T-helper 22 cell (primary cell): ENCODE measurements around the gene ZNF618.

Experiments used
- DNase-seq: peaks from one replicate; pipeline ENCODE4 v3.0.0-alpha.2; 2020; ENCODE audit warnings: low read depth

ZNF618 gene

DNA sequence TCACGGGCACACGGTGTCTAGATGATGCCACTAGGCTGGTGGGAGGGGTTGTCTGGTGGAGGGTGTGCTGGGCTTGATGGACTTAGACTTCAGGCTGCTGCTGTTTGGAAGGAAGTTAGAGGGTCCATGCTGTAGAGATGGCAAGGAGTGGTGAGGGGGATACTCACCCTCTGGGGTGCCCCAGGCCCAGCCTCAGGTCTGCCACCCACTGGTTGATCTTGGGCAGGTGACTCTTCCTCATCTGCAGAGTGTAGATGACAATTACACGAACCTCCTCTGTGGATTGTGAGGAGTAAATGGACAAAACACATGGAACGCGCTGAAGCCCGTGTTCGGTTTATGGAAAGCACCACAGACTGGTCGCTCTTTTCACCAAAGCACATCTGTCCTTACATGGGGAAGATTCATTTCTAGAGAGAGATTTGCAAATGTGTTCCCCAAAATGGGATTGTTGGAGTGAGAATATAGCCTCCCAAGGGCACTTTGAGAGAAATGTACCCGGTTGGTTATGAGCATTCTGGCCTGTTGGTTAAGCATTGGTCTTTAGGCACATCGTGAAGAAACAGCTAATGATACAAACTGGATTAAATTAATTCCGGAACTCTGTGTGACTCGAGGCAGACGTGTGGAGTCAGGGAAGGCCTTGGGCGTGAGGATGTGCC is 58.2 kb downstream of the ZNF618 start:
- no peak for DNase-seq

DNA sequence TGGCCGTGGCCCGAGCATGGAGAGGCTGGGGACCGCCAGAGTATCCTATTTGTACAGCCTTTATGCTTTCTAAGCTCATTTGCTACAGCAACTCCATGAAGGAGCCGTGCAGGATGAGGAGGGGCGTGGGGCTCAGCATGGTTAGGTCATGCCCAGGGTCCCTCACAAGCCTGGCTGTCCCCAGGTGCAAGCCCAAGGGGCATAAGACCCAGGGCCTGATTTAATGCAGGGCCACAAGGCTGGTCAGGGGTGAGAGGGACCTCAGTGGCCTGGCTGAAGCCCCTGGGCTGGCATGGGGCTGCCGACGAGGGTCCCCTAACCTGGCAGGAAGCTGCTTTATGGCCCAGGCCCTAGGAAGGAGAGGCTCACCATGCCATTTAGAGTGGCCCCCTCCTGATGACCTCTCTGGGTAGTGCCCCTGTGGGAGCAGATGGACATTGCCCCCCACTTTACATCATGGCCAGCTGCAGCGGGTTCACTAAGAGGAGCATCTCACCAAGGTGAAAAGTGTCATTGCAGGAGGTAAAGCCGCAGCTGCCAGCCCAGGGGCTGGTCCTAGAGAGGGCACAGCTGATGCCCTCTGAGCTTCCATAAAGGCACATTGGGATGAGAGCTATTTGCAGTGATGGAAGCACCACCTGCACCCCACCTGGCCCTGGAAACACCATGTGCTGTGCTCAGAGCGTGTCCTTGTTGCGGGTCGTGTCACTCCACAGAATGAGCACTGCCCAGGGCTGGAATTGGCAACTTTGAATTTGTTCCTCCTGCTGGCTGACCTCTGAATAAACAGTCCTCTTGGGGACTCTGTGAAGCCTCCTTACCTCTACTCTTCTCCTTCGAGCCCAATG is 58.9 kb downstream of the ZNF618 start:
- DNase-seq: no peak

DNA sequence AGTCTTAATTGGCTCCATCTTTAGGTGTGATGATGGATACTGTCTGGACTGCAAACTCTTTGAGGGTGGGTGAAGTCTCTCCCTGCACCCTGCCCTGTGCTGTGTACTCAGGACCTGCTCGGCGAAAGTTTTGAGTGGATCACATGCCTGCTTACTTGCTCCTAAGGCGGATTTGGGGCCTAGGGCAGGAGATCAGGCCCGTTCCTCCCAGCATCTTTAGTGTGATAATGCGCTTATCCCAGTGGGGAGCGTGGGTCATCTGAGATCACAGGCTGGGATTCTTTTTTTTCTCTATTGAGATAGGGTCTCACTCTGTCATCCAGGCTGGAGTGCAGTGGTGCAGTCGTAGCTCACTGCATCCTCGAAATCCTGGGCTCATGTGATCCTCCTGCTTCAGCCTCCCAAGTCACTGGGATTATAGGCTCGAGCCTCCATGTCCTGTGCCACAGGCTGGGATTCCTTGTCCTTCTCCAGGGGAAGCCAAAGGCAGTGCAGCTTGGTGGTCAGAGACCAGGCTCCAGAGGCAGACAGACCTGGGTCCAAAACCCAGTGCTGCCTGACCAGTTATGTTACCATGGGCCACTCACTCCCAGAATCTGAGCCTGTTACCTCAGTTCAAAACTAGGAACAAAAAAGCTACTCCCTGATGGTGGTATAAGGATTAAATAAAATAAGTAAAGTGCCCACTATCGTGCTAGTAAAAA is 59.7 kb downstream of the ZNF618 start:
- no peak for DNase-seq

DNA sequence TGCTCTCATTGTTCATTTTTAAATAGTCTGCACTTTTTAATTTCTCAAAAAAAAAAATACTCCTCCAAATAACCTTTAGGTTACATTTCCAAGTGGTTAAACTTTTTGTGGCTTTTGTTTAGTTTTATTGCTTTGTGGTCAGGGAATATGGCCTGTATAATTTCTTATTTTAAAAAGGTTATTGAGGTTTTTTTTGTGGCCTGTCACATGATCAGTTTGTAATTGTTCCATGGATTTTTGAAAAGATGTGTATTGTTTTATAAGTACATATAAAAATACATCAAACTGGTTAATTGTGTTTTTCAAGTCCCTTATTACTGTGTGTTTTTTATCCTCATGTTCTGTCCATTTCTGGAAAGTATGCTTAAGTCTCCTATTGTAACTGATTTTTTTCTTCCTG is 64.0 kb downstream of the ZNF618 start:
- DNase-seq: no peak

DNA sequence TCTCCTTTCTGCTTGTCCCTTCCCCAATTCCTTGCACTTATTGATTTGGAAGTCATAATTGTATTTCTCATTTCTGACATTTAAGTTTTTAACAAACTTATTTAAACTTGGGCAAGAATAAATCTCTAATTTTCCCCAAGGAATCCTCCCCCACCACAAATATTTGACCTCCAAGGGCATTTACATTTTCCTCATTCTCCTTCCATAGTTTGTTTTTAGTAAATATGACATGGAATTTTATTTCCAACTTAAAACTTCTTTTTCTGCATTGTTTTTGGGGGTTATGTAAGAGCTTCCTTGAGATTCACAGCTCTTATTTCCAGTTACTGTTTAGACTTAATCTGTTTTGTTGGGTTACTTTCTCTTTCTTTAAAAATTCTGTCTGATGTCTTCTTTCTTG is 64.9 kb downstream of the ZNF618 start:
- no peak for DNase-seq

DNA sequence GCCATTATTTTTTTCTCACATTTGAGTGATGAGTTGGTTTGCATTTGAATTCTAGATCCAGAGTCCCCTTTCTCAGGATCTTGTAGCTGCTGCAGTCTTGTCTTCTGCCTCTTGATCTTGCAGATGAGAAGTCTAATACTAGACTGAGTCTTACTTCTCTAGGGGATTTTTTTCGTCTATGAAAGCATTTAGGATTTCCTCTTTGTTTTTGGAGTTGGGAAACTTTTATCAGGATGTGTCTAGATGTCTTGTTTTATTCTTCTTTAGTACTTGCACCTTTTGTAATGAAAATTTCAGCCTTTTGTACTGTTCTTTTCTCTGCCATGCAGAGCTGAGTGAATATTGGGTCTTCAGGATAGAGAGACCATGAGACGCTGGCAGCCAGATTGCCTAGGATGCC is 65.4 kb downstream of the ZNF618 start:
- no peak for DNase-seq

DNA sequence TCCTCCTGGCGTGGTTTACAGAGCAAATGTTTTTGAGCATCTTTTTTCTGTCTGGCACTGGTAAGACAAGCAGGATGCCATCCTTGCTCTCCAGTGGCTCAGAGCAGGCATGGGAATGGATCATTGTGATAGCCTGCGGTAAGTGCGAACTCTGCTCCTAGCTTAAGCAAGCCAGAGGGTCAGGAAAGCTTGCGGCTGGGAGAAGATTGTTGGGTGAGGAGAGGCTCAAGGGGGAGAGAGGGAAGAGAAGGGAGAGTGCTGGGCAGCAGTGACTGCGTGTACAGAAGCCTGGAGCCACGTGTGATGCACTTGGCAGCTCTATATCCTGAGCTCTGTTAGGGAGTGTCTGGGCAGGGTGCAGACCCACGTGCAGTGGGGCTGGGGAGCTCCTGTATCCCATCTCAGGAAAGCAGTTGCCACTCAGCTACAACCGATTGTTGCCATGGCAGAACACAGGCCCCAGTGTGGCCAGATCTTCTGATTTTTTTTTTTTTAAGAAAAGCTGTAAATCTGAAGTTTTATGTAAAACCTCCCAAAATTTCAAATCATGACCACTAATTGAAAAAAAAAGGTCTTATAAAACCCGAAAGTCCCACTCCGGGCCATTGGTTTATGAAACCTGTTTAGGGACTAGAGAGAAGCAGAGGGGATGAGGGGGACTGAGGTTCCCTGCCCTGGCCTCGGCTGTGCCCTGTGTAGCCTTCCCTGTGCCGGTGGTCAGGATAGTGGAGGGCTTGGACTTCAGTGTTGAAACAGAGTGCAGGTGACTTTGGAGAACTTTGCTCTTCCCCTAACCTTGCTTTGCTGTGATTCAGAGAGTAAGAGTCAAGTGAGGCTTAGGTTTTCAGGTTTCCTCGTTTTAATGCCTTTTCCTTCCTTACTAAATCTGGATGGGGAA is 67.3 kb downstream of the ZNF618 start:
- DNase-seq: no peak

DNA sequence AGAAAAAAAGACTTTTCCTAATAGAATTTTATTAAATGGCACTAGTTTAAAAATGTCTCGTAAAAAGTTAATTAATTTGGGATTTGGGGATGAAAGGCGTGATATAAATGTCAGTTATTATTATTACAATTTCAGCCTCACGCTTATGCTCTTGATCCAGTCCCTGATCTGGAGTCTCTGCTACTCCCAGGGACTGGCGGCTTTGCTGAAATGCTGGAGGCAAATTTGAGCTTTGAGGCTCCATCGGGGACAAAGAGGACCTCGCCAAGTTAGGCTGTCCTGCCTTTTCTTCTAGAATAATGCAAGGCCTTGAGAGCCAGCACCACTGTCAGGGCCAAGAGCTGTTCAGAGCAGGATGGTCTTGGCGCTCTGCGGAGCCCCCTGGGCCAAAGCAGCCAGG is 69.7 kb downstream of the ZNF618 start:
- no peak for DNase-seq

DNA sequence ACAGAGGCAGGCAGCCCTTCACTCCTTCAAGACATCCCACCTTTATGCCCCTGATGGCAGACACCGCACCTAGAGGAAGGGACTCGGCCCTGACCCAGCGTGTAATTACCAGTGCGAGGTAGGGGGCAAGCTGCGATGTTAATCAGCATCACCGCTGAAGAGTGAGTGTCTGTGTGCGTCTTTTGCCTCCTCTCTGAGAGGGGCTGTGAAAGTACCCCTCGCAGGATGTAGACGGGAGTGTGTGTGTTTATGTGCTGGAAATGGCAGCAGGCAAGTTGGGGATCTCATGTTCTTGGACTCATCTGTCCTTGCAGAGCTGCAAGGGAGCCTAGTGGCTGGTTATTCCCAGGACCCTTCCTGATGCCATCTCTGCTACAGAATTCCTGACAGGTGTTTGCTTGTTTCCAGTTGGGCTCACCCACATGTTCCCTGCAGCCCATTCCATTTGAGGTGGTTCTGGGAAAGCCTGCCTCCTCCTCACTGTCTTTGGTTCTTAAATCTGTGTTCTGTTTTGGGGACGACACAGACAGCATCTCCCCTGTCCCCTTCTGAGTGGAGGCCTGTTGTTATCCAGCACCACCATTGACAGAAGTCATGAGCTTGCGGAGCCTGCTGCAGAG is 70.5 kb downstream of the ZNF618 start:
- DNase-seq: no peak

DNA sequence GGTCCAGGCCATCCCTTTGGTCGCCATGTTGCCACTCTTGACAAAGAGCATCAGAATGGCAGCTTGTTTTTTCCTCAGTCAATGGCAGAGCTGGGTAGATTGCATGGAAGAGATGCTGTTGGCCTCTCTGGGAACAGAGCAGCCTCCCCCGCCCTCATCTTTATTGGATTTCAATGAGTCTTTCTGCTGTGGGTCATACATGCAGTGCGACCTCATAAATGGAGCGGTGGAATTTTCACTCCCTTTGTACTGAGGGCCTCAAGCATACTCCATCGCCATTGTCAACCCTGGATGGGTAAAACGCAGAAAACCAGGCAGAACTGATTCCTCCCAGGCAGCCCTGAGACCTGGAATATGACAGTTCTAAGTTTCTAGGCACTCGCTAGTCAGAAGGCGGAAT is 71.8 kb downstream of the ZNF618 start:
- DNase-seq: no peak

DNA sequence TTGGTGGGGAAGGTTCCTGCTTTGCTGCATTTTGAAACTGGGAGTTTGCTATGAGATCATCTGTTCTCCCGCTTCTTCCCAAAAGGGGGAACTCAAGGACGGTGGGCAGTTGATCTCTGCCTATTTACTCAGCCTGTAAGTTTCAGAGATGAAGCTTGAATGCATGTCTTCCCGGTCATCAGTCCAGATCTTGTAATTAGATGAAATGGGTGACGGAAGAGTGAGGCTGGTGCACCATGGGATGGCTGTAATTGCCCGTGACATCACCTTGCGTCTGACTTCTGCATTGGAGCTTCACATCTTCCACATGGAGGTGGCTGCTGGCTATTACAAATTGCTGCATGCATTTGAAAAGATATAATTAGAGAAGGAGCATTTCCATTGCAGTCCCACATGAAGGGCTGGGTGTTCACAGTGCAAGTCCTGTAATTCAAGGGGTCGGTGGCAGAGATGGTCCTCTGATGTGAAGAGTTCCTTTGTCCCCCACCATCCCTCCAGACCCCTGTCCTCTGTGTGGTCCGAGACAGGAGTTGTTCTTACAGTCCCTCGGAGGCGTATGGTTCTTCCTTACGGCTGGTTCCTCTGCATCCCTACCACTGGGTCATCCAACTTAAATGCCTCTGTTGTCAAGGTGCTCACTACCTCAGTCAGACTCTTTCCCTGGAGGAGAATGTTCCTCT is 72.9 kb downstream of the ZNF618 start:
- no peak for DNase-seq

DNA sequence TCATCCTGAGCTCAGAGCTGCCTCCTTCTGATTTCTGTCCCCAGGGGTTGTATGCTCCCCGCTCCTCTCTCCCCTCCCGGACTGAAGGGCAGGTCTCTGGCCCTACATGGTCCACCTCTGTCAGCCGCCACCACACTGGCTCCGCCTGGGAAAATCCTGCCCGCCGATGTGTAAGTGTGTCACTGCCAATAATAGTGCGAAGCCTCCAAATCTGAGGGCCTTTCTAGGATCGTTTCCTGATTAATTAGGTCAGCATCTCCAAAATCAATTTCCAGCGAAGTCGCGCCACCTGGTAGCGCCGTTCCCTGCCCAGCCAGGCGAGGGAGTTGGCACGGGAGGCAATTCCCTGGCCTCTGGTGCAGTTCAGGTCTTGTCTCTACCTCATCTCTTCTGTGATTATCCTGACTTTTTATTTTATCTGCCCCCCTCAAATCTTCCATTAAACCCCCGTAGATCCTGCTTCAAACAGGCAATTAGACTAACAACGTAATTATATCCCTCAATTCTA is 73.5 kb downstream of the ZNF618 start:
- DNase-seq: no peak

DNA sequence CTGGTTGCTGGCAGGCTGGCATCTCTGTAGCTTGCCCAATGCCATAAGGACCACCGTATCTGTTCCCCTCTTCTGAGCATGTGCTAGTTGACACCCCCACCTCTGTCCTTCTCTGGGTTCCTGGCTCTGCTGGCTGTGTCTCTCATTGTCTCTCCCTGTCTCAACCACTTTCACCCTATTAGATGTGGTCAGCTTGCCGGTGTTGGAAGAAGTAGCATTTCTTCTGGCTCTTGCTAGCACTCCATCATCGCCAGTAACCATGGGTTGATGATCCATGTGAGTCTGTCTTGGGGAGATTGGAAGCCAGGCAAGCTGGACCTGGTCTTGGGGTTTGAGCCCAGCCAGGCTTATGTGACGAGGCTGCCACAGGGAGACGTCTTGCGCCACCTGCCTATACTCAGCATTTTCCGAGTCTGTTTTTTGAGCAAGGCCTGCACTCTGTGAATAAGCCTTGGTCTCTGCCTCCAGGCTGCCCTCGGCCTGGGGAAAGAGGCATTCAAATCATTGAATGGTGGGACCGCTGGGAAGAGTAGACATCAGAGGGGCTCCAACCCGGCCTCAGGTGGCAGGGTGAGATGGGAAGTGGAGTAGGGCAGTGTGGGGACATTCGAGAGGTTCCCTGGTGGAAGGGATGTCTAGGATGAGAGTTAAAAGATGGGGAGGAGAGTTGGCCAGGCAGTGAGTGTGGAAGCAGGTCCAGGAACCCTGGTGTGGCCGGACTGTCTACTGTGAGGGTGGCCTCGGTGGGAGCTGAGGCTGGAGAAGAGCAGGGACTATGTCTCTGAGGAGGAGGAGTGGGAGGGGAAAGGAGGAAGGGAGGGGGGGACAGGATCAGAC is 74.3 kb downstream of the ZNF618 start:
- DNase-seq: no peak

DNA sequence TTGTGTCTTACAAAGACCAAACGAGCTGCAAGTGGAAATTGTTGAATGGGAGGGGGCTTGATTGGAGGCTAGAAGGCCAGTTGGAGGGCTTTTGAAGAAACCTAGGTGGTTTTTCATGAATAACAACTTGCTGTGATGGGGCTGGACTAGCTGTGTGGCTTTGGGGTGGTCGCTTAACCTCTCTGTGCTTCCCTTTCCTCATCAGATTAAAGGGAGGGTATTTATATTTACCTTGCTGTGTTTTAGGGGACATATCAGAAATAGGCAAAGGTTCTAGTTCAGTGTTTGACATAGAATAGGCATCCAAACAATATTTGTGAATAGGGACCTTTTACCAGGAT is 74.9 kb downstream of the ZNF618 start:
- no peak for DNase-seq

DNA sequence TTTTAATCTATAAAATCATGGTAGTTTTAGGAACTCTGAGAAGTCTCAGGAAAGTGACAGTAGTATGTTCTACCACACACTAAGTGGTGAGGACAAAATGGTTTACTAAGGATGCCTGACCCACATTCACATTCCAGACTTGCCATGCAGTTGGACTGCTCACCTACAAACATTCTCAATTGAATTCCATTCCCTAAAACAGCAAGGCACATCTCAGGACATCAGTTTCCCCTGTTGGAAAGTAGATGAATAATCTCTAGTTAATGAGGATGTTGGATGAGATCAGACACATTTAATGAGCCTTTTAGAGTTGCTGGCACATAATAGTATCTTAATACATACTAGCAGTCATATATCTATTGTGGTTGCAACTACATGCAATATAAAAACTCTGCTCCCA is 76.6 kb downstream of the ZNF618 start:
- DNase-seq: no peak

DNA sequence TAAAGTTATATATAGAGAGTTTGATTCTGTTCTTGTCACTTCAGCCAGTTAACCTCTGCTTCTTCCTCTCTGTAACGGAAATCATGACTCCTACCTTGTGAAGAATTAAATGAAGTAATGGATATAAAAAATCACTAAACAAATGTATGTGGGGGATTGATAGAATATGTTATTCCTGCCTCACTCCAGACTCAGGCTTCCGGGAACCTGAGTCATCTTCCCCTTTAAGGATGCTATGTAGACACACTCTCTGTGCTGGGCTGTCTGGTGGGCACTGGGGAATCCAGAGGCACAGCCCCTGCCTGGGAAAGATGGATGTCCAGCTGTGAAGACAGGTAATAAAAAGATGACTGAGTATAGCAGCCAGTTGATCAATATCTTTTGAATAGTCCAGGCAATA is 77.4 kb downstream of the ZNF618 start:
- DNase-seq: no peak

DNA sequence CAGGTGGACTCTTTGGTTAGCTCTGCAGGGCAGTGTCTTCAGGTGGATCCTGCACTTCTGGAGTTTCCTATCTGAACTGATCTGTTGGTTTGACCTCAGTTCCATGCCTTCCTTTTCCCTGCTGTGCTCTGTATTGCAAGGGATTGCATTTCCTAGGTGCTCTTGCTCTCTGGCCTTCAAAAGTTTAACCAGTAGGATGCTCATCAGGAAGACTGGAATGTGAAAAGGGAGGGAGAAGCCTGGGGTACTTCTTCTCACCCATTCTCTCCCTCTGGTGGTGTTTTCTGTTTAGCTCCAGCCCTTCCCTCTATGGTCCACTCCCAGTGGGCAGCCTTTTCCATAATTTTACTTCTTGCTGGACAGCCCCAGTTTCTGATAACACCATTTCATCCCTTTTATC is 78.5 kb downstream of the ZNF618 start:
- DNase-seq: no peak

DNA sequence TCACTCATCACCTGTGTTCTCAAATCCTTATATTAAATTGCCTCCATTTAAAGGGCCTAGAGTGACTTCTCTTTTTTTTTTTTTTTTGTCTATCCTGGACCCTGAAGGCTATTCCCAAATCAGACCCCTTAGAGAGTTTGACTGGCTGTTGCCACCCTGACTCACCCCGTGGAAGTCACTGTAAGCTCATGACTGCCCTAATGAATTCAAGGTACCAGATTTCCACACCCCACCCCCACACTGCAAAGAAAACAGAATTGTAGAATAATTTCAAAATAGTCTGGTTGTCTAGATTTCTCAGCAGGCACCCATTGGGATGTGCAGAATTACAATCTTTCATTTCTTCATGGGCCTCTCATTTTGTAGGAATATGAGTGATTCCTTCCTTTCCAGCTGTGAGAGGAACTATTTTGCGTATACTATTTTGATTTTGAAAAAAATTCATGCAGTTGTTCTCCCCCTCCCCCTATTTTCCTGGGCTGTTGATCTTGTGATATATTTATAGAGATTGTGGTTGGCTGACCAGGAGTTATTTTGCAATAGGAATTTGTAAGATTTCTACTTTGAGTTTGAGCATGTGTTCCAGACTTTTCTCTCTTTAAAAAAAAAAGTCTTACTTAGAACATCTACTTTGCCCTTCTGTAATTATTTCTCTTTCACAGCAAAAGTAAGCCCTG is 79.1 kb downstream of the ZNF618 start:
- DNase-seq: no peak

DNA sequence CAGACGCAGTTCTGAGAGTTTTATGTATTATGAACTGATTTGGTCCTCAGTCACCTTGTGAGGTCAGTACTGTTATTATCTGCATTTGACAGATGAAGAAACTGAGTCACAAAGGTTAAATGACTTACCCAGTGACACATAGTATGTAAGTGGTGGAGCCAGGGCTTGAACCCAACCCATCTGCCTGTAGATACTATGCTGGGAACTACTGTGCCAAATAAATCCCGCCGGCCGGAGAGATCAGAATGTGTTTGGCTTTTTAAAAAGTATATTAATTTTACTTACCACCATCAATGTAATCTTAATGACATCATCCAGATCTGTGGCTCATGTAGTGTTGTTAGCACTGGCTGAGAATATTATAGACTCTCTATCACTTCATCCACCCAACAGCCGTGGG is 80.8 kb downstream of the ZNF618 start:
- DNase-seq: no peak

DNA sequence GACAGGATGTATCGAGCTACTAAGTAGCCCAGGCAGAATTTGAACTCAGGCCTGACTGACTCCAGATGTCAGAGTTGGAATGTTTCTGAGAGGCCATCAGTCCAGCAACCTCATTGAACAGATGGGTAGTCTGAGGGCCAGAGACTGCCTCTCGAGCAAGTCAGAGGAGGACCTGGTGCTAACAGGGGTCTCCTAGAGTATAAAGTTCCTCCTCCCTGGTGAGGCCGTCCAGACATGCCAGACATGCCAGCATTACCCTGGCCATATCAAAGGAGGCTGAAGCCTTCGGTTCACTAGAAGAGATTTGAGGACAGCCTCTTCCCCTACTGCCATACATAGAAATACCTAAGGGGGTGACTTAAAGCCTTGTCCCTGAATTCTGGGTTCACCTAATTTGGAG is 81.2 kb downstream of the ZNF618 start:
- DNase-seq: no peak
